GM21515 (cell line): ENCODE measurements around the gene DNAJC15.

Experiments used
- ATAC-seq: cut with Tn5 transposase; IDR thresholded peaks from one replicate; pipeline ENCODE4 v1.9.1; 2021; ENCODE audit not compliant: unreplicated experiment

The DNAJC15 gene

DNA sequence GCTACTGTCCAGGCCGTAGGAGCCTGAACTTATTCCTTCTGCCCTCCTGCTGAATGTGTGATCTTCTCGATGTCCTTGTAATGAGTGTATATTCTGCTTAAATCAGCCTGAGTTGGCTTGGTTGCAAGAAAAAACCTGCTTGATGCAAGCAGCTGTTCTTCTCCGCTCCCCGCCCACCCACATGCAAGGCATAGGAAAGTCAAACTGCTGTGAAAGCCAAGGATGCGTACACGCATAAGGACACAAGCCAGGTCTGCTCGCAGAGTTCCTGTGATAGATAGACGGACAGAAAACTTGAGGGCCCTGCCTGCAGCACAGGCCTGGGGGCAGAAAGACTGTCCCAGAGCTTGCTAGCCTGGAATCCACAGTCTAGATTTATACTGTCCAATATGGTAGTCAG is 101.1 kb downstream of the DNAJC15 start:
- no peak for ATAC-seq

DNA sequence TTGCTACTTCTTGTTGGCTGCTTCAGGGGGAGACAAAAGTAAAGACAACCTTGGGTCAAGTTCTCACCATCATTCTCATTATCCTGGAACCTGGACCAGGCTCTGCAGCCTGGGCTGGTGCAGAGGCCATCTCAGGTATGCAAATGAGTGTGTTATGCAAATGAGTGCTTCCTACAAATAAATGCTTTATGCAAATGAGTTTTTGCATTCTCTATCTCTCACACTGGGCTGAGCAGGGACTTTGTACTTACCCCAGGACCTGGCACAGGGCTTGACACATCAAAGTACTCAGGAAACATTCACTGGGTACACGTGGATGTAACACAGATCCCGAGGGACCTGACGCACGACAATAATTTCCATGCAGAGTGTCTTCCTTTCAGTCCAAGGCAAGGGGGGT is 103.0 kb downstream of the DNAJC15 start:
- no peak for ATAC-seq

DNA sequence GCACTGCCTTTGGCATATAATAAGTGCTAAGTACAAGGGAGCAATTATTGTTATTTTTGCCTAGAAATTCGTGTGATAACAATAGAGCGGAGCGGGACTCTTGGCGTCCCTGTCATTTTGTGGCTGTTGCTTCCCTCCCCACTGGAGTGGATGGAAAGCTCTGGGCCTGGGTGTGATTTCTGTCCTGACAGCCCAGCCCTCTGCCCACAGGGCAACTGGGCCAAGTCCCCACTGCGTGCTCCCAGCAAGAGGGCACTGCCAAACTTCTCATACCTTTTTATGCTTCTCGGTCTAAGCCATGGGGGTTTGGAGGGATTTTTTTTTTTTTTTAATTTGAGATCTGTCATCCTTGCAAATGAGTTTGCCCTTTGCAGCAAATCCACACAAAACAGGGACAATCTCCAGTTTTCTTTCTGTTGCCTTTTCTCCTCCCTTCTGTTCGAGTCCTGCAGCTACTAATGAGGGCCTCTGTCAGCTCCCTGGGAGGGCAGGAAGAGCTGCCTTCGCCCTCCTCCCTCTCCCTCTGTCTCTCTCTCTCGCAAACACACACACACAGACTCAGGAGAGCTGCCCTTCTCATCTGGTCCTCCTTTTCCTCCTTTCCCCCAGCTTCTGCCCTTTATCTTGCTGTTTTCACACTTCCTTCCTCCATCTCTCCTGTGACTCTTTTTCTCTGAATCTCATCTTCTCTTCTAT is 103.9 kb downstream of the DNAJC15 start:
- ATAC-seq = no peak

DNA sequence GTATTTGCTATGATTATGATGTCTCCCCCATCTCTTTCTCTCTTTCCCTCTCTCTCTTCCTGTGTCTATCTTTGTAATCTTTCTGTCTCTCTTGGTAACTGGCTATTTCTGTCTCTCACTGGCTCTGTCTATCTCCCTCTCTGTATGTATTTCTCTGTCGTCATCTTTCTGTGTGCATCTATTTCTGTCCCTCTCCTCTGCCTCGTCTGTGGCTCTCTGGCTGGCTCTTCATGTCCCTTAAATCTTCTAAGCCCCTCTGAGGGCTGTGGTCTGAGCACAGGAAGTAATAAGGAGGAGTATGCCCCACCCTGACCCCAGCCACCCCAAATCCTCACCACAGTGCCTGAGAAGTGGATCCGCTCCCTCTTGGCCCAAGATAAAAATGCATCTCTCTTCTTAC is 104.4 kb downstream of the DNAJC15 start:
- ATAC-seq = no peak

DNA sequence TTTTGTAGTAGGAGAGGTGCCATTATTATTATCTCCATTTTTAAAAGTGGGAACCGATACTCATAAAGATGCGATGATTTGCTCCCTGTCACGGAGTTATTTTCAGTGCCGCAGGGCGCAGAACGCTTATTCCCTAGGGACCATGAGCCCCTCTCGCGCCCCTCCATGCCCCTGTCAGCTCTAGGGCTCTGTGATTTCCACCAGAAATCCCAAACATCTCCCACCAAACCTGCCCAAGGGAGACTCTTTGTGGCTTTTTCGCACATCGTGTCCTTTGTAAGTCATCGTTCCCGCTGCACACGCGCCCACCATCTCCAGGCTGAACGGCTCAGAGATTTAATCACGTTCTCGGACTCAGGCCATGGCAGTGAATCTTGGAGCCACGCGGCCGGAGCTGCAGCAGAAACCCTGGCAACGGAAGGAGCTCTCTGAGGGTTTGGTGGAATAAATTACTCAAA is 105.1 kb downstream of the DNAJC15 start:
- ATAC-seq = no peak

DNA sequence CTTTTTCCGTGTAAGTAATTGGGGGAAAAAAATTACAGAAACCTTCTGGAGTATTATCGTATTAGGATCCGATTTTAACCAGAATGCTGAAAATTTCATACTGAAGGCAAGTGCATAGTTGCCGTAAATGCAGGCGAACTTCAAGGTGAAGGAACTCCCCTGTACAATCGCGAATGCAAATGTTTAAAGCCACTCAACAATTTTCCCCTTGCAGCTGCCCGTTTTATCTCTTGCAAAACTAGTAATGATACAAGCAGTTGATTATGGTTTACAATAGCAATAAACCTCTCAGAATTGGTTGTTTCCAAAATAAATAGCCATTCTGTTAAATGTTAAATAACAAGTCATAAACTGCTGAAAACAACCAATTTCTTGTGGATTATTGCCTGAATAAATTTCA is 105.7 kb downstream of the DNAJC15 start:
- ATAC-seq = no peak

DNA sequence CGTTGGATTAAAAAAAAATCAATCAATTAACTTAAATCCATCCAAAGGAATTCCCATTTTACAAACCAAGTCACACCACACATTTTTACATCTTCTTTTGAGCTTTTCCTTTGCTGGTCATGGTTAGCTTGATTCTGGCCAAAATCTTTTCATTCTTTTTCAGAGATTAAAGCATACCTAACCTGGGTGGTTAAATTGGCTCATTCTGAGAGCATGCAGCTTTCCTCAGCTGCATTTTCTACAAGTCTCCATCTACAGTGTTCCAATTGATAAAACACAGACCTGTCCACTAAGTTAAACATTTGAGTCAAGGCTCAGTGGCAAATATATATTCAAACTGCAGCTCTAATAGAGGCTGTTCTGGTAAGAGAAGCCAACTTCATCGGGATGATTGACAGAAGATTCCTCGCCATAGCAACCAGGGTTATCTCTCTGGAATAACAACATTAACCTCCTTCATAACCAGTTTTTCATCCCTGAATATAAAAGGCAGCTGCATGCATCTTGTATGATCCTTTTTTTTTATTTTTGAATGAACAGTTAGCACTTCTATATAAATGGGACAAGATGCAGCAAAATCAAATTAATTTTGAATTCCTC is 106.2 kb downstream of the DNAJC15 start:
- no peak for ATAC-seq

DNA sequence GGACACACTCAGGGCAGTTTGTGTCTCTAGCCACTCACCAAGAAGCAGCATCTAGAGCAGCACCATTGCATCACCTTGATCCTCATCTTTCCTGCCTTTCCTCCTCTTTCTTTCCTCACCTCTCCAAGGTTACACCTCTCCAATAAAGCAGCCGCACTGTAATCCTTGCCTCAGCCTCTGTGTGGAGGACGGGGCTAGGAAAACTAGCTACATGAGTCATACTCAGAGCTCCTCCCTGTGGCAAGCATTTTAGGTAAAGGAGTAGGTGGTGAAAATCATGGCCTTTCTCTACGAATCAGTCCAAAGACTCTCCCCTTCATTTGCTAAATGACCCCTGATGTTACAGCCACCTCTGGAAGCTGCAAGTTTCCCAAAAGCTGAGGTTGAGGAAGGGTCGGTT is 108.9 kb downstream of the DNAJC15 start:
- ATAC-seq = no peak

DNA sequence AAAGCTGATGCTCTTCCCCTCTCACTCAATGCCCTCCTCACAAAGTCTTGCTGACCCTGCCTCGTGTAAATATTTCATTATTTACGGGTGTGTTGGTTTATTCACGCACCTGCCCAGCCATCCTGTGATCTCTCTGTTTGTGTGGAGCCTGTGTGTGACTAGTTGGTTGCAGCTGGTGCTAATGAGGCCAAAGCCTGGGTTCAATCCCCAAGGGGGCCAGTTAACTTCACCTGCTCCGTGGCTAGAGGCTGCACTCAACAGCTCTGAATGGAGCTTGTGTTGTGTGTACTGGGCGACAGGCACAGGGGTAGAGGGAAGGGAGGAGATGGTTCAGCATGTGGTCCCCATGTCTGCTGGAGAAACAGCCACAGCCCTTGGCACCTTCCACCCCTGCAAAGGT is 109.5 kb downstream of the DNAJC15 start:
- ATAC-seq = no peak

DNA sequence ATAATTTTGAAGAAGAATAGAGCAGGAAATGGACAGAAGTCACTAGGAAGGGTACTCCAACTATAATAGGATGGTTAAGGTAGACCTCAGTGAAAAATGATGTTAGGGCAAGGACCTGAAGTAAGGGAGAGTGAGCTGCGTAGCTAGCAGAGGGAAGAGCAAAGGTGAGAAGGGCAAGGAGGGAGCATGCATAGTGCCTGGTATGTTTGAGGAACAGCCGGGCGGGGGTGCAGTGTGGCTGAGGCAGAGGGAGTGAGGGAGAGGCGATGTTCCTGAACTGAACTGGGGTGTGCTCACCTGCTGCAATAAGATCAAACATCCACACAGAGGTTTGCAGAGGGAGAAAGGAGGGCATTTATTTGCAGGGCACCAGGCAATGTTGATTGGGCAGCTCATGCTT is 110.4 kb downstream of the DNAJC15 start:
- ATAC-seq = no peak

DNA sequence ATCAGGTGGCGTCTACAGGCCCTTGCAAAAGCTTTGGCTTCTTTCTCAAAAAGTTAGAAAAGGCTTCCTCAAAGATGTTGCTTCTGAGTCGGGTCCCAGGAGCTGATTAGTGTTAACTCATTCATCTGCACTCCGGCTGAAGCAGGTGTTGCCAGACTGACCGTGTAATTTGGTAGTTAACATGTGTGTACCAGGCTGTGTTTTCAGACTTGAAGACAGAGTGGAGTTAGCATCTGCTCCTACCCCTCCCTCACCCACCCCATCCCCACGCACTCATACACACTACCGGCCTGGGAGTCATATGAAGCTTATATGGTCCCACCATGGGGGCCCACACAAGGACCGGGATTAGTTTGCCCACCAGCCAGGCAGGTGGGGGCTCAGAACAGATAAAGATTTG is 111.5 kb downstream of the DNAJC15 start:
- no peak for ATAC-seq

DNA sequence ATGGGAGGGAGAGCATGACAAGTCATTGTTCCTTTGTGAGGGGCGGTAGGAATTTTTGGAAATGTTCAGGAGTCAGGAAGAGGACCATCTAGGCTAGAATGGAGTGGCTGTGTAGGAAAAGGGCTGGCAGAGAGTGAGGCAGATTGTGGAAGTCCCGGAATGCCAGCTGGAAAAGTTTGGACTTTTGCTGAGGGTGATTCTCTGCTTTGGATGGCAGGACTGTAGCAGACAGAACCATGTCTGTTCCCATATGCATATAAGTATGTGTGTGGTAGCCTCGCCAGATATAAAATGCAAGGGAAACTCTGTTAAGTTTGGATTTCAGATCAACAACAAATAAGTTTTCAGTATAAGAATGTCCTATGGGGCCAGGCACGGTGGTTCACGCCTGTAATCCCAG is 112.1 kb downstream of the DNAJC15 start:
- no peak for ATAC-seq

DNA sequence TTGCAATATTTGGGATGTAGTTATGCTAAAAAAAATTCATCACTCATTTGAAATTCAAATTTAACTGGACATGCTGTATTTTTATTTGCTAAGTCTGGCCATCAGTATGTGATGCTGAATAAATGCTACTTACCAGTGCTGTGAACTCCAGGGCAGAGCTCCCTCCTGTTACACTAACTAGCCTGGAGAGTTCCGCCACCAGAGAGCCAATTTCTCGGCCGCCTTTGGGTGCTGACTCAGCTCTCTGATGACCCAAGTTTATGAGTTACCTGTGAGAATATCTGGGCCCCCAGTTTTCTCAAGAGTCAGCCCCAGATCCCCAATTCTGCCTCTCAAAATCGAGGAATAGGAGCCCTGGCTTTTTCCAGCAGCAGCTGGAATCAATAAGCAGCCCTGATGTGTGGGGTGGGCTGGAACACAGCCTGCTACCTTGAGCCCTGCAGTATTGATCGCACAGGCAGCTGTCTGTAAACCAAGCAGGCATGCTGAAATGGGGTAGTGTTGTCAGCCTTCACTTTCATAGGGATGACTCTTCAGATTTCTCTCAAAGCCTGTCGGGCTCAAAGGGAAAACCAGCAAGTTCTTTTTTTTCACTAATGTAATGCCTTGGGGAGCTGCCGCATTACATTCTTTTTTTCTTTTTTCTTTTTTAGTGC is 113.7 kb downstream of the DNAJC15 start:
- no peak for ATAC-seq

DNA sequence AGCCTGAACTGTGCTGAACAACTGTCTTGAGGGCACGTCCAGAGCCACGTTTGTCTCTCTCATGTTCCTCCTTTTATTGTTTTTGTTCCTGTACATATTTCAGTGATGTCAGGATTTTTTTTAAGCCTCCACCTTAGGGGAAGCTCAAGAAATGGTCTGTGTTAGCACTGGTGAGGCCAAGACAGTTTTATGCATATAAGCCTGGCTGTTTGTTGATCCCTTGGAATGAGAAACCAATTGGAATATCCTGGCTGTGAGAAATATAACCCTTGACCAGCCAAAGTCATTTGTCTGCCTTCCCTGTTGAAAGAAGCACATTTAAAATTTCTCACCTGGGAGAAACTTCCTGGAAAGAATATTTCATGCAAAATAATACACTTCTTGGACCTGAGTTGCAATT is 115.8 kb downstream of the DNAJC15 start:
- no peak for ATAC-seq

DNA sequence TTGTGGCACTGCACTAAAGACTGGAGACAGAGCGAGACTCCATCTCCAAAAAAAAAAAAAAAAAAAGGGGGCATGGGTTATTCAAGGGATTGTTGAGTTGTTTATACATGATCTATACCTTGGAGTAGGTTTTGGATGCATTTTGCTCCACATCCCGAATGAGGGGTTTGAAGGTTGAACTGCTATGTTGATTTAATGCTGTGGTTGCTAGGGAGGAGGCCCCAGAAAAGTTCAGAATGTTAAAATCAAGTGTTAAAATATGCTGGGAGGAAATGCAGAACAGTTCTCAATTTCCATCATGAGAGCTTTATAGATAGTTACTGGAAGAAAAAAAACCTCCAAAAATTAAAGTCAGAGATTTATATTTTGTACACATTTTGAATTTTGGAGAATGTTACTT is 116.5 kb downstream of the DNAJC15 start:
- ATAC-seq = no peak

DNA sequence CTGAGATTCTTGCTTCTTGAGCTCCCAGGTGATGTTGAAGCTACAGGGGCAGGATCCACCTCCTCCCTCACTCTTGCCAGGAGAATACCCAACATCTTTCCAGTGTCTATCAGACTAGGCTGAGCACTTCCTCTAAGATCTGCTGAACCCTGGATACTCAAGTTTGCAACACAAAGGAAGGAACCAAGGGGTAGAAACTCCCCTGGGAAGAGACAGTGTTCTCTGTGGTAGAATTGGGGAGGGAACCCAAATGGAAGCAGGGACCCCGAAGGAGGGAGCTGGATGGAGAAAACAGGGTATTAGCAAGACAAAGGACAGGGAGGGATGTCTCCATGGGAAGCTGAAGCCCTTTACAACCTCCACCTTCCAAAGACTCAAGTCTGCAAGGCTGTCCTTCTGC is 117.6 kb downstream of the DNAJC15 start:
- no peak for ATAC-seq

DNA sequence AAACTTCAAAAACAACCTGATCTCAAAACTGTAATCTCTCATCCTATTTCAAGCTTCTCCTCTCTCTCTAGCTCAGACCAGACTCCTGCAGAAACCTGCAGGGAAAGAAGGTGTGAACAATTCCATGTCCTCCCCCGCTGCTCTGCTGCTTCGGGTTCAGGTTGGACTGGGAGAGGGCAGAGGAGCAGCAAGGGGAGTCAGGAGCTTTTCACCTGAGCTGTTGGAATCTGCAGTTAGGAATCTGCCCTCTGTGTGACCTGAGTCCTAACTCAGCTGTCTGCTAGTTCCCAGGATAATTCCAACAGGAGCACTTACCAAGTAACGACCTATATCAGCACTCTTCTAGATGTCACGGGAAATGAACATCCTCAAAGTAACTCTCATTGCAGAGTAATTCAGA is 118.3 kb downstream of the DNAJC15 start:
- ATAC-seq = no peak

DNA sequence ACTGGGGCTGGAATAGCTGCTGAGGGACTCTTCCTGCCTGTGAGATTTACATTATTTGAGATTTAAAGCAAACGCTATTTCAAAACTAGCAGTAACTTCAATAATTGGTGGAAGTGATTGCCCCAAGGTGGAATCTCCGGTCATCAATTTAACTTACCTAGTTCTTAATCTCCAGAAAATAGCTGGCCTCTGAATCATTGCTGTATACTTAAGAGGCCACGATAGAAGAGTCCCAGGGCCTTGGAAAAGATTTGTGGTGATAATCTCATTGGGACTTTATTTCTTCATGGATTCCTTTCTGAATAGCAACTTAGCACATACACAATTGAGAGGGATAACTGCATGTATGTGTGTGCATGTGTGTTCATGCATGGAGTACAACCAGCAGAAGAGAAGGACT is 120.2 kb downstream of the DNAJC15 start:
- no peak for ATAC-seq

DNA sequence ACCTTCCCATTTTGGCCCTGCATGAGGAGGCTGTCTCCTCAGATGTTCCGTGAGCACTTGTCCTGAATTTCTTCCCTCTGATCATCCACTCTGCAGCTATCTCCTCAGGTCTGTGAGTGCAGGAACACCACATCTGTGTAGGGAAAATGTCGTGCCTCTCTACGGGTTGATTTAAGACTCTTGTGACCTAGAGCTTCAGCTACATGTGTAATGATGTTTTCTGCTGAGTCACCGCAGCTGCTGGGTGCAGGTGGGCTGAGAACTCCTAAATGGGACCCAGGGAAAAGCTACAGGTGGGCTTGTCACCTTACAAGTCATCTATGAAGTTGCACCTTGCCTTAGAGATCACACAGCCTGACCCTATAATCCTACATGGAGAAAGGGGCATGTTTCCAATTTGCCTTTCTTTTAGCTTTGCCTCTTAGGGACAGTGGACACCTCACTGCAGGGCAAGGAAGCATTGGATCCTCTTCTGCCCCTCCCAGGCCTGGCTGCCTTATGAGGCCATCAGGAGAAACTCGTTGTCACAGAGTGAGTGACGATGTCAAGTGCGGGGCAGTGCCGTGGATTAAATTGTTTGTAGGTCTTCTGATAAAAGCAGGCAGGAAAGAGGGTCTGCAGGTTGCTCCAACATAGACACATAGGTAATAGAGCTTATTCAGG is 122.3 kb downstream of the DNAJC15 start:
- ATAC-seq = no peak

DNA sequence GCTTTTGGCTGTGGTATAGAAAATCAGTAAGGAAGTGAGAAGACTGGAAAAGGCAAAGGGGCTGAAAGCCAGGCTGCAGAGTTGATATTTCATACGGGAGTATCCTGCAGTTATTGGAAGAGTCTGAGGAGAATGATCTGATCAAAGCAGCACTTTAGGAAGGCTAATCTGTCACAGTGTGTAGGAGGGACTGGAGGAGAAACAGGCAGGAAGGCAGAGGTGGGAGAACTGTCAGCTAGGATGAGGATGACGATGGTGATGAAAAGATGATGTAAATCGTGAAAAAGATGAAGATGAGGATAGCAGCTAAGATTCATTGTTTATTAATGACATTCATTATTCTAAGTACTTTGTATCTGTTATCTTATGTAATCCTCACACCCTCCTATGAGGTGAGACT is 123.0 kb downstream of the DNAJC15 start:
- no peak for ATAC-seq

DNA sequence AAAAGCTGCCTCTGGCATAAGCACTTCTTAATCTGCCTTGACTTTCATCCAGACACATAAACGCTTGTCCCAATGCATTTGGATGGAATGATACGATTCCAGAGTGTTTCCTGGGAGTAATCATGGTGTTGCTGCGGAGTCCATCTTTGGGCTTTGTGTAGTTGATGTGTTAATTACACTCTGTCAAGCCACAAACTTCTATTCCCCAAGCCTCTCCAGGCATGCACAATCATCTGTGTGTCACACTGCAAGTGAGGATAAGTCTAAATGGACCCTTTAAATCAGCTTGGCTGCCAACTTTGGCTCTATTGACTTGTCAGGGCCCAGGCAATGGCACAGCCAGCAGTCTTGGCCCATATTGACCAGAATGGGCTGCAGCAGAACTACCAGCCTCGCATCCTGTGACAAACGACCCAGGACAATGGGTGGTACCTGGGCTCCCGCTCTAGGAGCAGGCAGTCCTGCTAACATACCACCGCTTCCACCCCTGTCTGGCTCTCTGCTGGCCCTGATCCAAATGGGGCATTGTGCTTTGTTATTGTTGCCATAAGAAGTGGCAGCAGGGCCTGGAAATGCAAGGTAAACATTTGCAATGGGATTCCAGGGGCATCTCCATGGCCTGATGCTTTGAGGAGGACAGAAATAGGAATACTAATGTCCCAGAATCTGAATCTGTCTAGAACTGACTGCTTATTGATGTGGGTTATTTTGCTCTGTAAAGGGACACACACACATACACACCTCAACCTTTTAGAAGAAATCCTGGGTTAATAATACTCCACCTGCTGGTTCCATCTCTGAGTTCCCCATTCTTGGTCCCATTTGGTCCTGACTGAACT is 127.2 kb downstream of the DNAJC15 start:
- ATAC-seq = no peak
